ENCODE data around the gene PITX1. TPM values are rescaled to one million over a fixed set of nuclear protein-coding genes. Genes with fewer than 3 reads are reported as not detected.

The PITX1 gene
- total RNA-seq, 4 donors from 2014 or later = 0.97 to 1.2 TPM; not detected in 2

- Histone ChIP-seq H3K27me3 (no peaks in the 10 kb centered on the region), H3K4me1 (no peaks in the 10 kb centered on the region), H3K27ac (no peak overlapping the region), H3K4me3 (no peak overlapping the region), H3K9me3 (no peaks in the 10 kb centered on the region), H3K36me3 (no peaks in the 10 kb centered on the region)
- DNase-seq = peak in 1 of 2 donors; percentile 1
- intact Hi-C loops (cut with DNase I; ENCODE audit: low total_unique reads) = no loop called here
- no peak for TF ChIP-seq CTCF (IDR thresholded peaks at IDR 0.05)
- TF ChIP-seq POLR2A (IDR thresholded peaks at IDR 0.05) = no peak
Observed at GRCh38 chr5:135018457-135018856, 15.6 kb downstream of the PITX1 start.

GRCh38 chr5:135016861-135017290, 17.2 kb downstream of the PITX1 start:
- DNase-seq = peak in 1 of 2 donors; percentile 8
- no peak overlapping the region for H3K27ac ChIP-seq
- no peaks in the 10 kb centered on the region for H3K4me1 ChIP-seq
- no peak for TF ChIP-seq POLR2A (IDR thresholded peaks at IDR 0.05)
- TF ChIP-seq CTCF (IDR thresholded peaks at IDR 0.05) = no peak
- H3K36me3 ChIP-seq = no peaks in the 10 kb centered on the region
- H3K27me3 ChIP-seq = no peaks in the 10 kb centered on the region
- intact Hi-C loops (cut with DNase I; ENCODE audit: low total_unique reads) = no loop called here
- H3K4me3 ChIP-seq = no peak overlapping the region
- H3K9me3 ChIP-seq = no peaks in the 10 kb centered on the region

GRCh38 chr5:135015942-135016341, 18.1 kb downstream of the PITX1 start:
- TF ChIP-seq CTCF (IDR thresholded peaks at IDR 0.05) (no peak), POLR2A (IDR thresholded peaks at IDR 0.05) (no peak)
- Histone ChIP-seq H3K27me3 (no peaks in the 10 kb centered on the region), H3K9me3 (no peaks in the 10 kb centered on the region), H3K36me3 (no peaks in the 10 kb centered on the region), H3K27ac (no peak overlapping the region), H3K4me3 (no peak overlapping the region), H3K4me1 (no peaks in the 10 kb centered on the region)
- no peak for DNase-seq
- intact Hi-C loops (cut with DNase I; ENCODE audit: low total_unique reads) = no loop called here

- H3K9me3 ChIP-seq = no peaks in the 10 kb centered on the region
- H3K4me1 ChIP-seq = no peaks in the 10 kb centered on the region
- DNase-seq = no peak
- H3K4me3 ChIP-seq = no peak overlapping the region
- H3K27me3 ChIP-seq = no peaks in the 10 kb centered on the region
- H3K27ac ChIP-seq = no peak overlapping the region
- TF ChIP-seq CTCF (IDR thresholded peaks at IDR 0.05) = no peak
- no peak for TF ChIP-seq POLR2A (IDR thresholded peaks at IDR 0.05)
- intact Hi-C loops (cut with DNase I; ENCODE audit: low total_unique reads) = no loop called here
- H3K36me3 ChIP-seq = no peaks in the 10 kb centered on the region
Observed at GRCh38 chr5:135013947-135014570, 20.0 kb downstream of the PITX1 start.

GRCh38 chr5:135013445-135013844, 20.6 kb downstream of the PITX1 start:
- intact Hi-C loops (cut with DNase I; ENCODE audit: low total_unique reads) = no loop called here
- no peak overlapping the region for H3K27ac ChIP-seq

More at GRCh38 chr5:135013445-135013844, 20.6 kb downstream of the PITX1 start:
- DNase-seq = no peak
- H3K4me1 ChIP-seq = no peaks in the 10 kb centered on the region
- H3K4me3 ChIP-seq = no peak overlapping the region
- H3K27me3 ChIP-seq = no peaks in the 10 kb centered on the region
- TF ChIP-seq CTCF (IDR thresholded peaks at IDR 0.05) (no peak), POLR2A (IDR thresholded peaks at IDR 0.05) (no peak)
- no peaks in the 10 kb centered on the region for H3K36me3 ChIP-seq
- no peaks in the 10 kb centered on the region for H3K9me3 ChIP-seq
